IMR-90 (cell line): Measurements from ENCODE around the gene GPX5. TPM values are rescaled to one million over a fixed set of nuclear protein-coding genes. Genes with fewer than 3 reads are reported as not detected.

ENCODE experiments used
- ATAC-seq: fragments of 200-7000 bp; cut with Tn5 transposase; 2 replicates; pipeline ENCODE4 v1.9.1; 2020; ENCODE audit warnings: low read depth, mild to moderate bottlenecking, moderate library complexity
- BruUV-seq: library from RNA; stranded (reverse); fragments of 400-500 nt; replicated peaks from 2 replicates; lab custom pipeline; 2021; lab: Mats Ljungman, UMichigan
- CTCF ChIA-PET: fragments of 300-600 bp; formaldehyde crosslinking; extraction: SDS; loops from one replicate; lab custom pipeline; 2021; ENCODE audit warnings: antibody characterized with exemption; lab: Yijun Ruan, JAX
- POLR2A ChIA-PET: fragments of 300-600 bp; sonication (Branson Sonifier 250); formaldehyde crosslinking; loops from one replicate; lab custom pipeline; 2022; ENCODE audit warnings: antibody characterized with exemption; ENCODE audit not compliant: unreplicated experiment; lab: Charles Lee
- DNase-seq: peaks from one replicate; pipeline ENCODE4 v3.0.0; 2013
- H2AFZ ChIP-seq: replicated peaks from 2 replicates; pipeline ENCODE3; 2013; ENCODE audit warnings: low read length, mild to moderate bottlenecking; ENCODE audit not compliant: poor library complexity
- H2AK5ac ChIP-seq: 2 replicates; pipeline ENCODE4 v1.6.1; 2013; ENCODE audit warnings: low read depth, low read length, inconsistent platforms
- H2AK9ac ChIP-seq: replicated peaks from 2 replicates; pipeline ENCODE3; 2013; ENCODE audit warnings: mild to moderate bottlenecking, low read depth, low read length, moderate library complexity; ENCODE audit not compliant: poor library complexity
- H2BK120ac ChIP-seq: 2 replicates; pipeline ENCODE4 v1.6.1; 2013; ENCODE audit warnings: low read depth, low read length, inconsistent platforms
- H2BK15ac ChIP-seq: 3 replicates; pipeline ENCODE4 v1.6.1; 2013; ENCODE audit warnings: low read depth, low read length, inconsistent platforms
- H2BK20ac ChIP-seq: 2 replicates; pipeline ENCODE4 v1.6.1; 2013; ENCODE audit warnings: low read depth, mild to moderate bottlenecking, inconsistent platforms, low read length, moderate library complexity
- H2BK5ac ChIP-seq: 2 replicates; pipeline ENCODE4 v1.6.1; 2013; ENCODE audit warnings: mild to moderate bottlenecking, low read depth, low read length, inconsistent platforms; ENCODE audit not compliant: poor library complexity, severe bottlenecking
- H3K14ac ChIP-seq: replicated peaks from 2 replicates; pipeline ENCODE4 v1.6.1; 2013; ENCODE audit warnings: low read depth, low read length, inconsistent platforms
- H3K18ac ChIP-seq: 2 replicates; pipeline ENCODE4 v1.6.1; 2013; ENCODE audit warnings: low read depth, low read length, control low read depth
- H3K23ac ChIP-seq: 2 replicates; pipeline ENCODE4 v1.6.1; 2013; ENCODE audit warnings: low read depth, low read length, inconsistent platforms
- H3K27ac ChIP-seq: 2 replicates; pipeline ENCODE4 v1.5.1; 2013; ENCODE audit warnings: mild to moderate bottlenecking, control low read depth, low read length; ENCODE audit not compliant: insufficient read depth
- H3K27me3 ChIP-seq: 2 replicates; pipeline ENCODE4 v1.6.1; 2013; ENCODE audit warnings: low read length; ENCODE audit not compliant: control insufficient read depth, insufficient read depth
- H3K36me3 ChIP-seq: 2 replicates; pipeline ENCODE4 v1.6.1; 2013; ENCODE audit warnings: low read length, mixed read lengths; ENCODE audit not compliant: control insufficient read depth, insufficient read depth
- H3K4ac ChIP-seq: 2 replicates; pipeline ENCODE4 v1.6.1; 2013; ENCODE audit warnings: low read depth, low read length, inconsistent platforms
- H3K4me1 ChIP-seq: 2 replicates; pipeline ENCODE4 v1.6.1; 2013; ENCODE audit warnings: low read length, mixed read lengths; ENCODE audit not compliant: control insufficient read depth, insufficient read depth
- H3K4me2 ChIP-seq: 2 replicates; pipeline ENCODE4 v1.6.1; 2013; ENCODE audit warnings: low read depth, mild to moderate bottlenecking, control low read depth, low read length, moderate library complexity
- H3K4me3 ChIP-seq: 2 replicates; pipeline ENCODE4 v1.5.1; 2013; ENCODE audit warnings: low read depth, mild to moderate bottlenecking, control low read depth, low read length, moderate library complexity; ENCODE audit not compliant: insufficient read depth
- H3K56ac ChIP-seq: 2 replicates; pipeline ENCODE4 v1.6.1; 2013; ENCODE audit warnings: low read length, inconsistent platforms; ENCODE audit not compliant: insufficient read depth; ENCODE audit errors: extremely low read depth
- H3K79me1 ChIP-seq, 2 experiments: 2 replicates each; pipeline ENCODE4 v1.6.1; 2013; ENCODE audit warnings: low read length in 2 of 2, inconsistent platforms in 1 of 2, low read depth in 1 of 2
- H3K9ac ChIP-seq: 2 replicates; pipeline ENCODE4 v1.6.1; 2013; ENCODE audit warnings: low read depth, low read length, control low read depth
- H3K9me1 ChIP-seq: 2 replicates; pipeline ENCODE4 v1.6.1; 2013; ENCODE audit warnings: low read length, inconsistent platforms; ENCODE audit not compliant: insufficient read depth
- H3K9me3 ChIP-seq: 2 replicates; pipeline ENCODE4 v1.6.1; 2013; ENCODE audit warnings: low read length; ENCODE audit not compliant: control insufficient read depth, insufficient read depth
- H4K20me1 ChIP-seq: 2 replicates; pipeline ENCODE4 v1.6.1; 2013; ENCODE audit warnings: low read length, inconsistent platforms; ENCODE audit not compliant: insufficient read depth
- H4K5ac ChIP-seq: 2 replicates; pipeline ENCODE4 v1.6.1; 2013; ENCODE audit warnings: mild to moderate bottlenecking, low read depth, low read length, control low read depth
- H4K8ac ChIP-seq, 2 experiments: 2 replicates each; pipeline ENCODE4 v1.6.1; 2013; ENCODE audit warnings: low read depth in 2 of 2, low read length in 2 of 2, control low read depth in 1 of 2, inconsistent platforms in 1 of 2
- H4K91ac ChIP-seq: 2 replicates; pipeline ENCODE4 v1.6.1; 2013; ENCODE audit warnings: low read depth, low read length, inconsistent platforms; ENCODE audit not compliant: insufficient read depth
- BHLHE40 ChIP-seq: fragments of 150-350 bp; IDR thresholded peaks from 2 replicates; pipeline ENCODE4 v1.6.1; 2016; ENCODE audit warnings: mild to moderate bottlenecking, low read depth, low read length
- CHD1 ChIP-seq: IDR thresholded peaks from 2 replicates; pipeline ENCODE4 v1.6.1; 2012; ENCODE audit warnings: low read depth, low read length, improper control_type of control experiment
- FOS ChIP-seq: fragments of 150-350 bp; IDR thresholded peaks from 2 replicates; pipeline ENCODE4 v1.6.1; 2016; ENCODE audit warnings: low read depth, low read length
- MXI1 ChIP-seq: IDR thresholded peaks from 2 replicates; pipeline ENCODE4 v1.6.1; 2012; ENCODE audit warnings: low read depth, mild to moderate bottlenecking, low read length, moderate library complexity, borderline replicate concordance
- NFE2L2 ChIP-seq: fragments of 150-350 bp; IDR thresholded peaks from 2 replicates; pipeline ENCODE4 v1.6.1; 2016; ENCODE audit warnings: low read depth, mild to moderate bottlenecking, low read length
- RAD21 ChIP-seq: IDR thresholded peaks from 2 replicates; pipeline ENCODE4 v1.6.1; 2012; ENCODE audit warnings: low read length, improper control_type of control experiment
- RFX5 ChIP-seq: IDR thresholded peaks from 2 replicates; pipeline ENCODE4 v1.8.0; 2012; ENCODE audit warnings: low read depth, mild to moderate bottlenecking, low read length, moderate library complexity
- WGBS, 2 experiments: methylation state at CpG; one replicate each; pipeline versions ENCODE4 v1.1.5 to v1.1.7; 2013; ENCODE audit warnings: missing lambda C conversion rate in 2 of 2; ENCODE audit not compliant: insufficient read length in 1 of 2; ENCODE audit errors: extremely low coverage in 2 of 2; 5-methylcytosine and 5-hydroxymethylcytosine counted together
- dilution Hi-C: fragments of 300-500 bp; cut with HindIII; formaldehyde crosslinking; loops from one replicate; pipeline ENCODE4 v1.14.3; 2018; ENCODE audit warnings: low sequenced_read_pairs; ENCODE audit not compliant: unreplicated experiment
- in situ Hi-C: fragments of 300-500 bp; cut with MboI; formaldehyde crosslinking; loops from 3 replicates; pipeline ENCODE4 v1.14.3; 2019; ENCODE audit warnings: low sequenced_read_pairs, inconsistent platforms, mixed read lengths
- intact Hi-C: fragments of 100-400 bp; cut with micrococcal nuclease; formaldehyde crosslinking; loops from 2 replicates; pipeline ENCODE4 v1.10.0; 2022
- polyA plus RNA-seq, 3 experiments: library from polyadenylated mRNA; depleted of rRNA; stranded (reverse); fragments of >200 nt; gene quantifications; 2 replicates each; pipeline ENCODE4 v1.2.3, GENCODE V29; 2012; ENCODE audit warnings: low replicate concordance in 1 of 3
- total RNA-seq: library from RNA; depleted of rRNA; stranded (reverse); fragments of >200 nt; gene quantifications from 2 replicates; pipeline ENCODE4 v1.2.3, GENCODE V29; 2012
- TF ChIP-seq, protein P1 (sequence below): fragments of 150-350 bp; IDR thresholded peaks from 2 replicates; pipeline ENCODE4 v1.6.1; 2016; ENCODE audit warnings: low read depth, mild to moderate bottlenecking, low read length, moderate library complexity, borderline replicate concordance

The GPX5 gene
- total and polyA plus RNA-seq, 2 of the 4 experiments (the other 2 are of a cell fraction), result not detected

GRCh38 chr6:28569748-28570147, 44.1 kb downstream of the GPX5 start:
- in situ Hi-C loops, result no loop called here

More at GRCh38 chr6:28569748-28570147, 44.1 kb downstream of the GPX5 start:
- Histone ChIP-seq H3K9me3 (no peaks in the 10 kb centered on the region), H2AK5ac (no peak overlapping the region), H3K79me1 (no peaks in the 10 kb centered on the region), H2AFZ (no peak overlapping the region), H4K5ac (no peak overlapping the region), H2AK9ac (no peak overlapping the region), H3K9me1 (no peaks in the 10 kb centered on the region), H3K14ac (no peak overlapping the region), H4K20me1 (no peaks in the 10 kb centered on the region), H2BK120ac (no peak overlapping the region), H3K36me3 (no peaks in the 10 kb centered on the region), H3K4me2 (no peak overlapping the region), H2BK15ac (no peak overlapping the region), H2BK20ac (no peak overlapping the region), H3K4ac (no peak overlapping the region), H3K23ac (no peak overlapping the region), H2BK5ac (no peak overlapping the region), H3K18ac (no peak overlapping the region), H4K91ac (no peak overlapping the region), H4K8ac (no peak overlapping the region), H3K56ac (no peak overlapping the region), H3K27me3 (no peaks in the 10 kb centered on the region), H3K4me1 (no peaks in the 10 kb centered on the region), H3K27ac (no peak overlapping the region), H3K4me3 (no peak overlapping the region), H3K9ac (no peak overlapping the region)
- ATAC-seq, result no peak
- no peak for DNase-seq
- WGBS, 2 experiments, result no CpG with 5 or more reads among the region's 2 CpGs
- intact Hi-C loops (no loop called here), dilution Hi-C loops (no loop called here)
- ChIA-PET POLR2A (no interaction called here), CTCF (no interaction called here)
- no TSS peak for BruUV-seq
- no peak for TF ChIP-seq BHLHE40
- TF ChIP-seq RAD21, result no peak
- TF ChIP-seq FOS, result no peak
- TF ChIP-seq NFE2L2, result no peak
- TF ChIP-seq MXI1, result no peak
- no peak for TF ChIP-seq RFX5
- TF ChIP-seq, protein P1, sequence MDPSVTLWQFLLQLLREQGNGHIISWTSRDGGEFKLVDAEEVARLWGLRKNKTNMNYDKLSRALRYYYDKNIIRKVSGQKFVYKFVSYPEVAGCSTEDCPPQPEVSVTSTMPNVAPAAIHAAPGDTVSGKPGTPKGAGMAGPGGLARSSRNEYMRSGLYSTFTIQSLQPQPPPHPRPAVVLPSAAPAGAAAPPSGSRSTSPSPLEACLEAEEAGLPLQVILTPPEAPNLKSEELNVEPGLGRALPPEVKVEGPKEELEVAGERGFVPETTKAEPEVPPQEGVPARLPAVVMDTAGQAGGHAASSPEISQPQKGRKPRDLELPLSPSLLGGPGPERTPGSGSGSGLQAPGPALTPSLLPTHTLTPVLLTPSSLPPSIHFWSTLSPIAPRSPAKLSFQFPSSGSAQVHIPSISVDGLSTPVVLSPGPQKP, result no peak
- TF ChIP-seq CHD1, result no peak
